ENCODE results near the gene GAD1. TPM values are rescaled to one million over a fixed set of nuclear protein-coding genes. Genes with fewer than 3 reads are reported as not detected.

Gene GAD1
- total and polyA plus RNA-seq, 2 of the 8 experiments (the other 6 are each of a cell fraction or from before 2014, with no cell fraction given) = 0.65 to 1.0 TPM

DNA sequence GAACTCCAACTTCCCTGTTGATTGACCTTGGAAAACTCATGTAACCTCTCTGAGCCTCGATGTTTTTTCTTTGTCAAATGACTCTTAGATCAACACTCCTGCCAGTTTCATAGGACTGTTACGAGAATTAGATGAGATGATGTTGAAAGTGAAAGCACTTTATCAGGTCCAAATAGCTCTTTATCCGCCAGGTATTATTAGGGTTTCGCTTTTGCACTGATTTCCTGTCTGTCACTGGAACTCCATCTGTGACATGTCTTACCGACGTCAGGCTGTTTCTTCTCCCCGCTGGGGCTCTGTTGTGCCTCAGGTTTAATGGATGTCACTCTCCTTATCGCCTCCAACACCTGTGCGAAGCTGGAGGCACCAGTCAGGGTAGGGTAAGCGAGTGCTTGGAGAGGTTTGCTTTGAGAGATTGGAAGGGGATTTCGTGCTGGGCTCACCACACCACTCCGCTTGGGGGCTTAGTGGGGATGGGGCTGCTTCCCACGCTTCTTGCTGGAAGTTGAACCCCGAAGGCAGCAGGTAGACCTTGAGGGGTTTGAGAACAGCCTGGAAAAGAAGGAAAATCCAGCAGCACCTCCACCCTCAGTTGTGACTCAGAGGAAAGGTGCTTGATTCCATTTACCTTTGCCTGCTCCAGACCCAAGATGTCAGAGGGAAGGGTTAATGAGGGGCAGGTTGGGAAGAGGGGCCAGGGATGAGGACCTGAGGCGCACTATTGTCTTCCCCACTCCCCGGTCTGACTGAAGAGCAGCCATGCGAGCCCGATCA lies 4.3 kb downstream of the GAD1 start (continued):
- peak; percentile 30; the same call in 1 of the 2 replicates for TF ChIP-seq CBX8 (IDR thresholded peaks at IDR 0.05; ENCODE audit: borderline replicate concordance, low read depth, low read length)
- no peak for TF ChIP-seq JUND (IDR thresholded peaks at IDR 0.05; ENCODE audit: low read length)
- TF ChIP-seq NRF1 (IDR thresholded peaks at IDR 0.05; ENCODE audit: low read depth, low read length) = no peak
- no peak for TF ChIP-seq CREB1 (IDR thresholded peaks at IDR 0.05)
- TF ChIP-seq, protein P1, sequence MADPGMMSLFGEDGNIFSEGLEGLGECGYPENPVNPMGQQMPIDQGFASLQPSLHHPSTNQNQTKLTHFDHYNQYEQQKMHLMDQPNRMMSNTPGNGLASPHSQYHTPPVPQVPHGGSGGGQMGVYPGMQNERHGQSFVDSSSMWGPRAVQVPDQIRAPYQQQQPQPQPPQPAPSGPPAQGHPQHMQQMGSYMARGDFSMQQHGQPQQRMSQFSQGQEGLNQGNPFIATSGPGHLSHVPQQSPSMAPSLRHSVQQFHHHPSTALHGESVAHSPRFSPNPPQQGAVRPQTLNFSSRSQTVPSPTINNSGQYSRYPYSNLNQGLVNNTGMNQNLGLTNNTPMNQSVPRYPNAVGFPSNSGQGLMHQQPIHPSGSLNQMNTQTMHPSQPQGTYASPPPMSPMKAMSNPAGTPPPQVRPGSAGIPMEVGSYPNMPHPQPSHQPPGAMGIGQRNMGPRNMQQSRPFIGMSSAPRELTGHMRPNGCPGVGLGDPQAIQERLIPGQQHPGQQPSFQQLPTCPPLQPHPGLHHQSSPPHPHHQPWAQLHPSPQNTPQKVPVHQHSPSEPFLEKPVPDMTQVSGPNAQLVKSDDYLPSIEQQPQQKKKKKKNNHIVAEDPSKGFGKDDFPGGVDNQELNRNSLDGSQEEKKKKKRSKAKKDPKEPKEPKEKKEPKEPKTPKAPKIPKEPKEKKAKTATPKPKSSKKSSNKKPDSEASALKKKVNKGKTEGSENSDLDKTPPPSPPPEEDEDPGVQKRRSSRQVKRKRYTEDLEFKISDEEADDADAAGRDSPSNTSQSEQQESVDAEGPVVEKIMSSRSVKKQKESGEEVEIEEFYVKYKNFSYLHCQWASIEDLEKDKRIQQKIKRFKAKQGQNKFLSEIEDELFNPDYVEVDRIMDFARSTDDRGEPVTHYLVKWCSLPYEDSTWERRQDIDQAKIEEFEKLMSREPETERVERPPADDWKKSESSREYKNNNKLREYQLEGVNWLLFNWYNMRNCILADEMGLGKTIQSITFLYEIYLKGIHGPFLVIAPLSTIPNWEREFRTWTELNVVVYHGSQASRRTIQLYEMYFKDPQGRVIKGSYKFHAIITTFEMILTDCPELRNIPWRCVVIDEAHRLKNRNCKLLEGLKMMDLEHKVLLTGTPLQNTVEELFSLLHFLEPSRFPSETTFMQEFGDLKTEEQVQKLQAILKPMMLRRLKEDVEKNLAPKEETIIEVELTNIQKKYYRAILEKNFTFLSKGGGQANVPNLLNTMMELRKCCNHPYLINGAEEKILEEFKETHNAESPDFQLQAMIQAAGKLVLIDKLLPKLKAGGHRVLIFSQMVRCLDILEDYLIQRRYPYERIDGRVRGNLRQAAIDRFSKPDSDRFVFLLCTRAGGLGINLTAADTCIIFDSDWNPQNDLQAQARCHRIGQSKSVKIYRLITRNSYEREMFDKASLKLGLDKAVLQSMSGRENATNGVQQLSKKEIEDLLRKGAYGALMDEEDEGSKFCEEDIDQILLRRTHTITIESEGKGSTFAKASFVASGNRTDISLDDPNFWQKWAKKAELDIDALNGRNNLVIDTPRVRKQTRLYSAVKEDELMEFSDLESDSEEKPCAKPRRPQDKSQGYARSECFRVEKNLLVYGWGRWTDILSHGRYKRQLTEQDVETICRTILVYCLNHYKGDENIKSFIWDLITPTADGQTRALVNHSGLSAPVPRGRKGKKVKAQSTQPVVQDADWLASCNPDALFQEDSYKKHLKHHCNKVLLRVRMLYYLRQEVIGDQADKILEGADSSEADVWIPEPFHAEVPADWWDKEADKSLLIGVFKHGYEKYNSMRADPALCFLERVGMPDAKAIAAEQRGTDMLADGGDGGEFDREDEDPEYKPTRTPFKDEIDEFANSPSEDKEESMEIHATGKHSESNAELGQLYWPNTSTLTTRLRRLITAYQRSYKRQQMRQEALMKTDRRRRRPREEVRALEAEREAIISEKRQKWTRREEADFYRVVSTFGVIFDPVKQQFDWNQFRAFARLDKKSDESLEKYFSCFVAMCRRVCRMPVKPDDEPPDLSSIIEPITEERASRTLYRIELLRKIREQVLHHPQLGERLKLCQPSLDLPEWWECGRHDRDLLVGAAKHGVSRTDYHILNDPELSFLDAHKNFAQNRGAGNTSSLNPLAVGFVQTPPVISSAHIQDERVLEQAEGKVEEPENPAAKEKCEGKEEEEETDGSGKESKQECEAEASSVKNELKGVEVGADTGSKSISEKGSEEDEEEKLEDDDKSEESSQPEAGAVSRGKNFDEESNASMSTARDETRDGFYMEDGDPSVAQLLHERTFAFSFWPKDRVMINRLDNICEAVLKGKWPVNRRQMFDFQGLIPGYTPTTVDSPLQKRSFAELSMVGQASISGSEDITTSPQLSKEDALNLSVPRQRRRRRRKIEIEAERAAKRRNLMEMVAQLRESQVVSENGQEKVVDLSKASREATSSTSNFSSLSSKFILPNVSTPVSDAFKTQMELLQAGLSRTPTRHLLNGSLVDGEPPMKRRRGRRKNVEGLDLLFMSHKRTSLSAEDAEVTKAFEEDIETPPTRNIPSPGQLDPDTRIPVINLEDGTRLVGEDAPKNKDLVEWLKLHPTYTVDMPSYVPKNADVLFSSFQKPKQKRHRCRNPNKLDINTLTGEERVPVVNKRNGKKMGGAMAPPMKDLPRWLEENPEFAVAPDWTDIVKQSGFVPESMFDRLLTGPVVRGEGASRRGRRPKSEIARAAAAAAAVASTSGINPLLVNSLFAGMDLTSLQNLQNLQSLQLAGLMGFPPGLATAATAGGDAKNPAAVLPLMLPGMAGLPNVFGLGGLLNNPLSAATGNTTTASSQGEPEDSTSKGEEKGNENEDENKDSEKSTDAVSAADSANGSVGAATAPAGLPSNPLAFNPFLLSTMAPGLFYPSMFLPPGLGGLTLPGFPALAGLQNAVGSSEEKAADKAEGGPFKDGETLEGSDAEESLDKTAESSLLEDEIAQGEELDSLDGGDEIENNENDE (IDR thresholded peaks at IDR 0.05; ENCODE audit: insufficient replicate concordance, low read length) = no peak
- no peak for TF ChIP-seq TBP (IDR thresholded peaks at IDR 0.05; ENCODE audit: low read depth, low read length)
